Large intestine (tissue), 3 donors: Measurements from ENCODE around the gene IFIT5. TPM values are rescaled to one million over a fixed set of nuclear protein-coding genes. Genes with fewer than 3 reads are reported as not detected.
"Not testable (repeated sequence)": the region's sequence is repeated elsewhere in the genome, so short reads cannot be mapped to it uniquely, and the experiment has no call there.

Experiments
- DNase-seq, 2 donors: peaks; one replicate each; pipeline versions ENCODE4 v3.0.0 to v3.0.0-alpha.2; 2013
- H3K27ac ChIP-seq: one replicate; pipeline ENCODE4 v1.5.1; 2013; ENCODE audit warnings: low read length
- H3K27me3 ChIP-seq: 2 replicates; pipeline ENCODE4 v1.6.1; 2013; ENCODE audit warnings: low read length; ENCODE audit not compliant: control insufficient read depth, insufficient read depth
- H3K36me3 ChIP-seq: 2 replicates; pipeline ENCODE4 v1.6.1; 2013; ENCODE audit warnings: low read length; ENCODE audit not compliant: control insufficient read depth, insufficient read depth
- H3K4me1 ChIP-seq: one replicate; pipeline ENCODE4 v1.6.1; 2013; ENCODE audit warnings: low read length; ENCODE audit not compliant: control insufficient read depth, insufficient read depth
- H3K4me3 ChIP-seq: one replicate; pipeline ENCODE4 v1.5.1; 2013; ENCODE audit warnings: low read length
- H3K9me3 ChIP-seq: one replicate; pipeline ENCODE4 v1.6.1; 2013; ENCODE audit warnings: mild to moderate bottlenecking, low read depth, low read length, moderate library complexity; ENCODE audit not compliant: control insufficient read depth
- WGBS: methylation state at CpG from one replicate; pipeline ENCODE4 v1.1.5; 2013; ENCODE audit warnings: low lambda C conversion rate; ENCODE audit not compliant: insufficient coverage; 5-methylcytosine and 5-hydroxymethylcytosine counted together
- polyA plus RNA-seq: library from polyadenylated mRNA; unstranded; fragments of 120-200 nt; gene quantifications from one replicate; pipeline ENCODE4 v1.2.1, GENCODE V29; 2013

IFIT5 gene
- polyA plus RNA-seq, 1 donor: 13.3 TPM

- DNase-seq: no peak
- H3K4me3 ChIP-seq: no peak within 1 kb of the TSS
- no peaks in the 10 kb centered on the region for H3K36me3 ChIP-seq
- H3K27me3 ChIP-seq: no peaks in the 10 kb centered on the region
- WGBS: no CpG with 5 or more reads among the region's 5 CpGs
- peaks cover 13% of the 10 kb centered on the region for H3K4me1 ChIP-seq
- H3K27ac ChIP-seq: no peak within 1 kb of the TSS
- no peaks in the 10 kb centered on the region for H3K9me3 ChIP-seq
Measured at GRCh38 chr10:89377705-89378637, 36.4 kb upstream of the IFIT5 start, which contains the start of gene IFIT1B. IFIT1B (plus strand) TSS chr10:89378056; CDS start chr10:89378136, 80 bp downstream.

GRCh38 chr10:89379103-89379502, 35.3 kb upstream of the IFIT5 start:
- Histone ChIP-seq H3K27me3 (no peaks in the 10 kb centered on the region), H3K36me3 (no peaks in the 10 kb centered on the region), H3K4me1 (peaks cover 8% of the 10 kb centered on the region), H3K9me3 (no peaks in the 10 kb centered on the region), H3K4me3 (no peak overlapping the region), H3K27ac (no peak overlapping the region)
- DNase-seq: no peak

- H3K27me3 ChIP-seq: no peaks in the 10 kb centered on the region
- DNase-seq: no peak
- no peak overlapping the region for H3K27ac ChIP-seq
- no CpG with 5 or more reads among the region's 1 CpG for WGBS
- H3K4me1 ChIP-seq: no peaks in the 10 kb centered on the region
- H3K4me3 ChIP-seq: no peak overlapping the region
- H3K36me3 ChIP-seq: no peaks in the 10 kb centered on the region
- no peaks in the 10 kb centered on the region for H3K9me3 ChIP-seq
Measured at GRCh38 chr10:89382757-89383156, 31.6 kb upstream of the IFIT5 start.

GRCh38 chr10:89384474-89385340, 29.7 kb upstream of the IFIT5 start:
- WGBS: 100% methylated on average over 1 of the region's 4 CpGs
- Histone ChIP-seq H3K4me3 (no peak overlapping the region), H3K27ac (no peak overlapping the region), H3K27me3 (no peaks in the 10 kb centered on the region), H3K9me3 (no peaks in the 10 kb centered on the region), H3K4me1 (no peaks in the 10 kb centered on the region), H3K36me3 (no peaks in the 10 kb centered on the region)
- DNase-seq: no peak

- DNase-seq: no peak
- no peaks in the 10 kb centered on the region for H3K36me3 ChIP-seq
- no CpG with 5 or more reads among the region's 2 CpGs for WGBS
- no peaks in the 10 kb centered on the region for H3K27me3 ChIP-seq
- no peak overlapping the region for H3K4me3 ChIP-seq
- no peaks in the 10 kb centered on the region for H3K9me3 ChIP-seq
- peaks cover 12% of the 10 kb centered on the region for H3K4me1 ChIP-seq
- H3K27ac ChIP-seq: no peak overlapping the region
Measured at GRCh38 chr10:89388806-89389205, 25.6 kb upstream of the IFIT5 start.

- Histone ChIP-seq H3K27me3 (no peaks in the 10 kb centered on the region), H3K9me3 (no peaks in the 10 kb centered on the region), H3K4me3 (no peak overlapping the region), H3K36me3 (no peaks in the 10 kb centered on the region), H3K4me1 (peaks cover 12% of the 10 kb centered on the region), H3K27ac (no peak overlapping the region)
- 100% methylated on average over 1 of the region's 1 CpG for WGBS
- no peak for DNase-seq
Measured at GRCh38 chr10:89389254-89389653, 25.1 kb upstream of the IFIT5 start.

- Histone ChIP-seq H3K27ac (no peak overlapping the region), H3K27me3 (no peaks in the 10 kb centered on the region), H3K4me1 (peaks cover 12% of the 10 kb centered on the region), H3K4me3 (no peak overlapping the region), H3K9me3 (no peaks in the 10 kb centered on the region), H3K36me3 (no peaks in the 10 kb centered on the region)
- 83% methylated on average over 5 of the region's 5 CpGs for WGBS
- no peak for DNase-seq
Measured at GRCh38 chr10:89390476-89391225, 23.7 kb upstream of the IFIT5 start.

- H3K36me3 ChIP-seq, H3K27ac ChIP-seq, DNase-seq, H3K27me3 ChIP-seq, H3K4me3 ChIP-seq, H3K9me3 ChIP-seq: not testable (repeated sequence)
- WGBS: 100% methylated on average over 2 of the region's 4 CpGs
- peaks cover 12% of the 10 kb centered on the region for H3K4me1 ChIP-seq
Measured at GRCh38 chr10:89391226-89391576, 23.2 kb upstream of the IFIT5 start.

- Histone ChIP-seq H3K9me3 (no peaks in the 10 kb centered on the region), H3K4me3 (peak within 1 kb of the TSS; percentile 45), H3K36me3 (no peaks in the 10 kb centered on the region), H3K27ac (peak within 1 kb of the TSS; percentile 63), H3K4me1 (peaks cover 12% of the 10 kb centered on the region), H3K27me3 (no peaks in the 10 kb centered on the region)
- peak; percentile 83 to 86 for DNase-seq
- WGBS: no CpG with 5 or more reads among the region's 8 CpGs
Measured at GRCh38 chr10:89391907-89392756, 22.2 kb upstream of the IFIT5 start, which contains the start of gene IFIT1. IFIT1 (plus strand) TSS chr10:89392623; CDS start chr10:89392713, 90 bp downstream.
